Breast epithelium (tissue), 3 donors: ENCODE results near the gene LDLRAD3.

Experiments used
- POLR2A ChIP-seq: fragments of 450-650 bp; IDR thresholded peaks from one replicate; pipeline ENCODE4 v1.6.1; 2016; ENCODE audit warnings: antibody characterized with exemption, mild to moderate bottlenecking, moderate library complexity
- POLR2AphosphoS5 ChIP-seq, 3 donors: sonication (generic); formaldehyde crosslinking; IDR thresholded peaks; one replicate each; pipeline ENCODE4 v1.6.1; 2017; ENCODE audit warnings: antibody characterized with exemption in 3 of 3
- TF ChIP-seq, protein P1 (sequence below), 3 donors: fragments of 450-650 bp; IDR thresholded peaks; one replicate each; pipeline ENCODE4 v1.5.1; 2016 to 2017; ENCODE audit warnings: antibody characterized with exemption in 3 of 3, mild to moderate bottlenecking in 3 of 3, moderate library complexity in 3 of 3

DNA sequence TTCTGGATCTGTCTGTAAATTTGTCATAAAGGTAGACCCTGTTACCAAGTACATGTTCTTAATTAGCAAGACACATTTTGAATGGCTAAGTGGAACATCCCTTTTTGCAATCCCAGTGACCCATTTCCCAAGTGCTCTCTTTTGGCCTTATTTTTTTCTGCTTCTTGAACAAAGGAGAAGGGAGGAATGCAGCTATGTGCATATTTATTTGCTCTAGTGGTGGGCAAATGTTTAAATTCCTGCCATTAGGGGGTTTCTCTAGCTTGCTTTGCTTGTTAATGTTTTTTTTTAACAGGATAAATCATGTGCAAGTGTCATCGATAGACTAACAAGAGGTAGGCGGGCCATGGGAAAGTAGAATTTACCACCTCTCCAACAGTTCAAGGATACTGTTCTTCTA, 209.7 kb downstream of the LDLRAD3 start:
- TF ChIP-seq, protein P1, sequence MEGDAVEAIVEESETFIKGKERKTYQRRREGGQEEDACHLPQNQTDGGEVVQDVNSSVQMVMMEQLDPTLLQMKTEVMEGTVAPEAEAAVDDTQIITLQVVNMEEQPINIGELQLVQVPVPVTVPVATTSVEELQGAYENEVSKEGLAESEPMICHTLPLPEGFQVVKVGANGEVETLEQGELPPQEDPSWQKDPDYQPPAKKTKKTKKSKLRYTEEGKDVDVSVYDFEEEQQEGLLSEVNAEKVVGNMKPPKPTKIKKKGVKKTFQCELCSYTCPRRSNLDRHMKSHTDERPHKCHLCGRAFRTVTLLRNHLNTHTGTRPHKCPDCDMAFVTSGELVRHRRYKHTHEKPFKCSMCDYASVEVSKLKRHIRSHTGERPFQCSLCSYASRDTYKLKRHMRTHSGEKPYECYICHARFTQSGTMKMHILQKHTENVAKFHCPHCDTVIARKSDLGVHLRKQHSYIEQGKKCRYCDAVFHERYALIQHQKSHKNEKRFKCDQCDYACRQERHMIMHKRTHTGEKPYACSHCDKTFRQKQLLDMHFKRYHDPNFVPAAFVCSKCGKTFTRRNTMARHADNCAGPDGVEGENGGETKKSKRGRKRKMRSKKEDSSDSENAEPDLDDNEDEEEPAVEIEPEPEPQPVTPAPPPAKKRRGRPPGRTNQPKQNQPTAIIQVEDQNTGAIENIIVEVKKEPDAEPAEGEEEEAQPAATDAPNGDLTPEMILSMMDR (IDR thresholded peaks at IDR 0.05) = no peak
- no peak for TF ChIP-seq POLR2A
- no peak for TF ChIP-seq POLR2AphosphoS5 (IDR thresholded peaks at IDR 0.05)
